ENCODE results near the gene KIAA0319L. TPM values are rescaled to one million over a fixed set of nuclear protein-coding genes. Genes with fewer than 3 reads are reported as not detected.

The KIAA0319L gene
- total and polyA plus RNA-seq, 4 donors = 27.0 to 107 (median 27.9) TPM

GRCh38 chr1:35556484-35557117 lies 602 bp downstream of the KIAA0319L start:
- WGBS = 1% methylated on average over 17 of the region's 17 CpGs
- Histone ChIP-seq H3K4me3 (ENCODE audit: low read depth in 1 of 3, low read length in 3 of 3) (peak overlapping the region; percentile 88 to 96 (median 90)), H3K9ac (ENCODE audit: low read depth in 1 of 2, low read length in 2 of 2) (peak overlapping the region; percentile 83 to 85), H3K27me3 (ENCODE audit: control insufficient read depth in 4 of 4, insufficient read depth in 4 of 4, low read length in 3 of 4) (no peaks in the 10 kb centered on the region), H3K9me3 (ENCODE audit: control insufficient read depth in 4 of 4, low read length in 3 of 4) (no peaks in the 10 kb centered on the region), H3K36me3 (ENCODE audit: control insufficient read depth in 4 of 4, insufficient read depth in 3 of 4, low read depth in 1 of 4, low read length in 3 of 4) (peaks cover 0 to 15% (median 11%) of the 10 kb centered on the region in 4 donors), H3K4me1 (ENCODE audit: control insufficient read depth in 4 of 4, insufficient read depth in 4 of 4, low read length in 3 of 4) (peaks cover 2 to 63% (median 49%) of the 10 kb centered on the region in 4 donors), H3K27ac (ENCODE audit: low read depth in 1 of 2, low read length in 2 of 2) (peak overlapping the region; percentile 98 to 99)
- DNase-seq (ENCODE audit: low spot score) = no peak
- no peak for TF ChIP-seq ZBTB33 (IDR thresholded peaks at IDR 0.05)
- no peak for TF ChIP-seq GABPA (IDR thresholded peaks at IDR 0.05 in 1 of 2, conservative IDR thresholded peaks at IDR 0.05 in 1 of 2)
- no peak for TF ChIP-seq ATF3 (IDR thresholded peaks at IDR 0.05)
- no peak for TF ChIP-seq CTCF (IDR thresholded peaks at IDR 0.05; ENCODE audit: low read depth, low read length, missing input control)
- TF ChIP-seq JUND (IDR thresholded peaks at IDR 0.05) = no peak
- TF ChIP-seq RXRA (IDR thresholded peaks at IDR 0.05) = no peak
- TF ChIP-seq YY1 (IDR thresholded peaks at IDR 0.05) = no peak
- no peak for TF ChIP-seq MAX (IDR thresholded peaks at IDR 0.05)
- no peak for TF ChIP-seq HNF4A (conservative IDR thresholded peaks at IDR 0.05)
- TF ChIP-seq SP1 (IDR thresholded peaks at IDR 0.05) = no peak
- TF ChIP-seq NR2F2 (IDR thresholded peaks at IDR 0.05) = no peak
- no peak for TF ChIP-seq RAD21 (IDR thresholded peaks at IDR 0.05)
- no peak for TF ChIP-seq TAF1 (conservative IDR thresholded peaks at IDR 0.05)
- no peak for TF ChIP-seq FOXA1 (IDR thresholded peaks at IDR 0.05)
- no peak for TF ChIP-seq EGR1 (IDR thresholded peaks at IDR 0.05; ENCODE audit: low read depth in 2 of 2)
- no peak for TF ChIP-seq REST (IDR thresholded peaks at IDR 0.05)
- TF ChIP-seq FOXA2 (IDR thresholded peaks at IDR 0.05) = no peak
- TF ChIP-seq HNF4G (IDR thresholded peaks at IDR 0.05) = no peak

Data from liver (tissue), 9 donors.